GM12891 (cell line): Measurements from ENCODE around the gene RNF41.

Source experiments
- PAX5 ChIP-seq: IDR thresholded peaks from 2 replicates; pipeline ENCODE4 v1.6.1; 2011; ENCODE audit warnings: low read length, moderate library complexity, mild to moderate bottlenecking; ENCODE audit not compliant: insufficient read depth, severe bottlenecking
- POLR2A ChIP-seq: IDR thresholded peaks from 2 replicates; pipeline ENCODE4 v1.6.1; 2011; ENCODE audit warnings: low read depth, low read length, control low read depth
- POLR2AphosphoS5 ChIP-seq: IDR thresholded peaks from 2 replicates; pipeline ENCODE4 v1.6.1; 2011; ENCODE audit warnings: low read depth, low read length, control low read depth
- POU2F2 ChIP-seq: IDR thresholded peaks from 2 replicates; pipeline ENCODE4 v1.6.1; 2011; ENCODE audit warnings: low read depth, mild to moderate bottlenecking, control low read depth, low read length, moderate library complexity
- SPI1 ChIP-seq: IDR thresholded peaks from 2 replicates; pipeline ENCODE4 v1.6.1; 2011; ENCODE audit warnings: low read depth, low read length, control low read depth
- TAF1 ChIP-seq: IDR thresholded peaks from 2 replicates; pipeline ENCODE4 v1.6.1; 2011; ENCODE audit warnings: low read depth, low read length, control low read depth

GRCh38 chr12:56237552-56237951 lies 15.8 kb upstream of the RNF41 start:
- TF ChIP-seq TAF1 (no peak), POLR2A (no peak), POLR2AphosphoS5 (no peak), POU2F2 (no peak), SPI1 (no peak), PAX5 (no peak)
